ENCODE results near the gene UBALD2.
"Not testable (repeated sequence)": the region's sequence is repeated elsewhere in the genome, so short reads cannot be mapped to it uniquely, and the experiment has no call there.

UBALD2 gene

DNA sequence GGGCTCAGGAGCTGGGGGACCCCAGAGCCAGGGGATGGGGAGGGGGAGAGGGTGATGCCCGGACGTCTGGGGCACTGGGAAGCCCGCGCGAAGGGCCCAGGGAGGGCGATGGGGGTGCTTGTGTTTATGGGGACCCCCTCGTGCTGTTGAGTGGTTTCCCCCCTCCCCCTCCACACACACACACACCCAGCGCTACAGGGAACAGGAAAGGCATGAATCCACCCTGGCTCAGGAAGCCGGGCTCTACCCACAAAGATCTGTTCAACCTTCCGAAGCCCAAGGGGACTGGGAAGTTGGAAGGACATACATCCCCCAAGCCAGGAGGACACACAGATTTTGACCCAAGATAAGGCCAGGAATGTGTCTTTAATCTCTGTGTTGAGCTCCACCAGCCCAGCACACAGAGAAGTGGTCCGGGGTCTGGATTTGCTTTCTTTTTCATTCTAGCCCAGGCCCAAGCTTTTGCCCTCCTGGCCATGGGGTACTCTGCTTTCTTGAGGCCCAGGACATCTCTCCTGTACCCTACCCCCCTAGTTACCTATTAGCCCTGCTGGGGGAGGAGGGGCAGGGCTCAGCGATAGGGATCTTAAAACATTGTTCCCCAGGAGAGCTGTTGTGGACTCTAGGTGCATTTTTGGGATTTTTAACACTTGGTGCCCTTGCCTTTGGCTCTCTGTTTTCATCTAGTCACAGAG lies 1.2 kb downstream of the UBALD2 start:
- H3K4me3 ChIP-seq (ENCODE audit: control insufficient read depth, low read depth, low read length): peak overlapping the region; percentile 78
- DNase-seq (ENCODE audit: low read depth): peak; percentile 37
- TF ChIP-seq CTCF (conservative IDR thresholded peaks at IDR 0.05; ENCODE audit: control insufficient read depth, insufficient read depth, low read depth, low read length): no peak

GRCh38 chr17:76267051-76267576 lies 2.0 kb downstream of the UBALD2 start:
- no peak for DNase-seq (ENCODE audit: low read depth)
- no peak for TF ChIP-seq CTCF (conservative IDR thresholded peaks at IDR 0.05; ENCODE audit: control insufficient read depth, insufficient read depth, low read depth, low read length)
- peak overlapping the region; percentile 78 for H3K4me3 ChIP-seq (ENCODE audit: control insufficient read depth, low read depth, low read length)

DNA sequence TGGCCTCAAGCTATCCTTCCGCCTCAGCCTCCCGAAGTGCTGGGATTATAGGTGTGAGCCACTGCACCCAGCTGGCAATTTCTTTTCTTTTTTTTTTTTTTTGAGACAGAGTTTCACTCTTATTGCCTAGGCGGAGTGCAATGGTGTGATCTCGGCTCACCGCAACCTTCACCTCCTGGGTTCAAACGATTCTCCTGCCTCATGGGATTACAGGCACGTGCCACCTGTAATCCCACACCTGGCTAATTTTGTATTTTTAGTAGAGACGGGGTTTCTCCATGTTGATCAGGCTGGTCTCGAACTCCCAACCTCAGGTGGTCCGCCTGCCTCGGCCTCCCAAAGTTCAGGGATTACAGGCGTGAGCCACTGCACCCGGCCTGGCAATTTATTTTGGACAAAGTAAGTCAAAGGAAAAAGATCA lies 2.4 kb downstream of the UBALD2 start:
- not testable (repeated sequence) for H3K4me3 ChIP-seq (ENCODE audit: control insufficient read depth, low read depth, low read length); DNase-seq (ENCODE audit: low read depth)

- TF ChIP-seq CTCF (conservative IDR thresholded peaks at IDR 0.05; ENCODE audit: control insufficient read depth, insufficient read depth, low read depth, low read length): no peak
- DNase-seq (ENCODE audit: low read depth): peak; percentile 84
- no peak overlapping the region for H3K4me3 ChIP-seq (ENCODE audit: control insufficient read depth, low read depth, low read length)
These were observed 3.0 kb downstream of the UBALD2 start for GRCh38 chr17:76268015-76268749.

- no peak for DNase-seq (ENCODE audit: low read depth)
- no peak for TF ChIP-seq CTCF (conservative IDR thresholded peaks at IDR 0.05; ENCODE audit: control insufficient read depth, insufficient read depth, low read depth, low read length)
- H3K4me3 ChIP-seq (ENCODE audit: control insufficient read depth, low read depth, low read length): no peak overlapping the region
These were observed 4.1 kb downstream of the UBALD2 start for GRCh38 chr17:76268991-76269981.

DNA sequence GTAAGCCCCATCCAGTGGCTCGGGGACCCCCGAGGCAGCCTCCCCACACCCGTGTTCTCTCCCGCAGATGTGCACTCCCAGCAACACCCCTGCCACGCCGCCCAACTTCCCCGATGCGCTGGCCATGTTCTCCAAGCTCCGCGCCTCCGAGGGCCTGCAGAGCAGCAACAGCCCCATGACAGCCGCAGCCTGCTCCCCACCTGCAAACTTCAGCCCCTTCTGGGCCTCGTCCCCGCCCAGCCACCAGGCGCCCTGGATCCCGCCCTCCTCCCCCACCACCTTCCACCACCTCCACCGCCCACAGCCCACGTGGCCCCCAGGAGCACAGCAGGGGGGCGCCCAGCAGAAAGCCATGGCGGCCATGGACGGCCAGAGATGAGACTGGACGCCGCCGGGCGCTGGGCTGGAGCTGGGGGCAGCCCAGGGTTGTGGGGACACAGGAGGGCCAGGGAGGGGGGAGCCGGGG lies 5.0 kb downstream of the UBALD2 start:
- TF ChIP-seq CTCF (conservative IDR thresholded peaks at IDR 0.05; ENCODE audit: control insufficient read depth, insufficient read depth, low read depth, low read length): no peak
- DNase-seq (ENCODE audit: low read depth): no peak

More for the DNA sequence above, 5.0 kb downstream of the UBALD2 start:
- no peak overlapping the region for H3K4me3 ChIP-seq (ENCODE audit: control insufficient read depth, low read depth, low read length)

Data from fibroblast of mammary gland (primary cell).